Keratinocyte (primary cell): ENCODE measurements around the gene CTTNBP2. TPM values are rescaled to one million over a fixed set of nuclear protein-coding genes. Genes with fewer than 3 reads are reported as not detected.

Source experiments
- DNase-seq: peaks from one replicate; pipeline ENCODE4 v3.0.0-alpha.2; 2011; ENCODE audit warnings: low read depth, missing footprints, low spot score
- FAIRE-seq: peaks from 2 replicates; lab custom pipeline; 2011; peaks lifted over from hg19 to GRCh38; lab: Jason Lieb, UNC
- H2AFZ ChIP-seq: 2 replicates; pipeline ENCODE4 v1.6.0; 2012; ENCODE audit warnings: low read length, control low read depth, inconsistent platforms; ENCODE audit not compliant: control insufficient read depth
- H3K27ac ChIP-seq: 2 replicates; pipeline ENCODE4 v1.5.1; 2011; ENCODE audit warnings: low read length; ENCODE audit not compliant: control insufficient read depth, insufficient read depth
- H3K27me3 ChIP-seq: 3 replicates; pipeline ENCODE4 v1.6.0; 2011; ENCODE audit warnings: low read length; ENCODE audit not compliant: control insufficient read depth, insufficient read depth; ENCODE audit errors: extremely low read depth
- H3K36me3 ChIP-seq, 2 experiments: 2 replicates in 1 of 2; 3 replicates in 1 of 2; pipeline ENCODE4 v1.5.1; 2011; ENCODE audit warnings: low read length in 2 of 2, mild to moderate bottlenecking in 1 of 2; ENCODE audit not compliant: control insufficient read depth in 2 of 2, insufficient read depth in 2 of 2; ENCODE audit errors: extremely low read depth in 1 of 2
- H3K4me1 ChIP-seq: 3 replicates; pipeline ENCODE4 v1.5.1; 2011; ENCODE audit warnings: low read length; ENCODE audit not compliant: control insufficient read depth, insufficient read depth; ENCODE audit errors: extremely low read depth
- H3K4me2 ChIP-seq: 3 replicates; pipeline ENCODE4 v1.6.0; 2011; ENCODE audit warnings: low read depth, low read length; ENCODE audit not compliant: control insufficient read depth, insufficient read depth; ENCODE audit errors: extremely low read depth
- H3K4me3 ChIP-seq, 3 experiments: fragments of 200-600 bp in 1 of 3; sonication (generic) in 1 of 3; 2 replicates in 2 of 3; 3 replicates in 1 of 3; pipeline ENCODE4 v1.5.1; 2011 to 2016; ENCODE audit warnings: low read length in 3 of 3, mild to moderate bottlenecking in 3 of 3, control low read depth in 2 of 3, inconsistent platforms in 1 of 3, low read depth in 1 of 3, mixed read lengths in 1 of 3, mixed run types in 1 of 3, moderate library complexity in 1 of 3; ENCODE audit not compliant: control insufficient read depth in 2 of 3, insufficient read depth in 2 of 3; ENCODE audit errors: extremely low read depth in 1 of 3
- H3K79me2 ChIP-seq: 2 replicates; pipeline ENCODE4 v1.6.0; 2012; ENCODE audit warnings: low read length; ENCODE audit not compliant: control insufficient read depth, insufficient read depth
- H3K9ac ChIP-seq: 3 replicates; pipeline ENCODE4 v1.6.0; 2011; ENCODE audit warnings: low read length; ENCODE audit not compliant: control insufficient read depth, insufficient read depth; ENCODE audit errors: extremely low read depth
- H3K9me1 ChIP-seq: 3 replicates; pipeline ENCODE4 v1.6.0; 2011; ENCODE audit warnings: low read length; ENCODE audit not compliant: control insufficient read depth, insufficient read depth; ENCODE audit errors: extremely low read depth
- H3K9me3 ChIP-seq: 2 replicates; pipeline ENCODE4 v1.5.1; 2012; ENCODE audit warnings: low read depth, low read length; ENCODE audit not compliant: control insufficient read depth
- H4K20me1 ChIP-seq: 3 replicates; pipeline ENCODE4 v1.6.0; 2011; ENCODE audit warnings: low read length; ENCODE audit not compliant: control insufficient read depth, insufficient read depth; ENCODE audit errors: extremely low read depth
- CTCF ChIP-seq, 3 experiments: IDR thresholded peaks in 1 of 3; conservative IDR thresholded peaks in 1 of 3; optimal IDR thresholded peaks in 1 of 3; 2 replicates in 2 of 3; 3 replicates in 1 of 3; pipeline versions ENCODE3 to v1.5.1; 2011; ENCODE audit warnings: low read length in 3 of 3, mild to moderate bottlenecking in 3 of 3, moderate library complexity in 2 of 3, control low read depth in 1 of 3, inconsistent platforms in 1 of 3; ENCODE audit not compliant: insufficient read depth in 2 of 3; ENCODE audit errors: extremely low read depth in 1 of 3
- EZH2 ChIP-seq: IDR thresholded peaks from one replicate; pipeline ENCODE4 v1.6.1; 2012; ENCODE audit warnings: inconsistent platforms, mild to moderate bottlenecking, low read length, moderate library complexity
- dilution Hi-C: fragments of 300-500 bp; cut with MboI; formaldehyde crosslinking; loops from one replicate; pipeline ENCODE4 v1.7.0; 2020; ENCODE audit warnings: low sequenced_read_pairs; ENCODE audit not compliant: extremely low pct_ligation_motif_present
- polyA plus RNA-seq, 5 experiments: library from polyadenylated mRNA; depleted of rRNA in 3 of 5; stranded (reverse) in 3 of 5; stranded (forward) in 1 of 5; unstranded in 1 of 5; fragments of >200 nt; gene quantifications; 1 replicate in 1 of 5; 2 replicates in 3 of 5; 3 replicates in 1 of 5; pipeline versions ENCODE4 v1.2.1 to v1.2.3, GENCODE V29; 2011 to 2012; ENCODE audit warnings: missing spikeins in 2 of 5, low read depth in 1 of 5, low replicate concordance in 1 of 5

The CTTNBP2 gene
- polyA plus RNA-seq, 1 donor (not counting 4 experiments of a cell fraction or from before 2014, with no cell fraction given) = 0.55 TPM

GRCh38 chr7:117796889-117797288, 76.4 kb downstream of the CTTNBP2 start:
- Histone ChIP-seq H2AFZ (no peak overlapping the region), H3K4me2 (no peak overlapping the region), H3K9ac (no peak overlapping the region), H3K36me3 (no peaks in the 10 kb centered on the region), H3K27ac (no peak overlapping the region), H3K9me3 (no peaks in the 10 kb centered on the region), H3K79me2 (no peaks in the 10 kb centered on the region), H4K20me1 (no peaks in the 10 kb centered on the region), H3K4me1 (no peaks in the 10 kb centered on the region), H3K9me1 (no peaks in the 10 kb centered on the region), H3K4me3 (no peak overlapping the region), H3K27me3 (no peaks in the 10 kb centered on the region)
- DNase-seq = no peak
- TF ChIP-seq EZH2 = no peak
- no peak for TF ChIP-seq CTCF (optimal IDR thresholded peaks at IDR 0.05 in 1 of 3, IDR thresholded peaks at IDR 0.05 in 1 of 3, conservative IDR thresholded peaks at IDR 0.05 in 1 of 3; ENCODE audit: extremely low read depth in 1 of 3, insufficient read depth in 2 of 3, low read length in 3 of 3)
- FAIRE-seq = no peak
- dilution Hi-C loops = no loop called here

- Histone ChIP-seq H3K9me1 (no peaks in the 10 kb centered on the region), H4K20me1 (no peaks in the 10 kb centered on the region), H3K36me3 (no peaks in the 10 kb centered on the region), H3K79me2 (no peaks in the 10 kb centered on the region), H3K4me2 (no peak overlapping the region), H3K4me3 (no peak overlapping the region), H3K4me1 (peaks cover 2% of the 10 kb centered on the region), H2AFZ (peak overlapping the region; percentile 47), H3K9ac (no peak overlapping the region), H3K27ac (no peak overlapping the region), H3K9me3 (no peaks in the 10 kb centered on the region), H3K27me3 (no peaks in the 10 kb centered on the region)
- dilution Hi-C loops = no loop called here
- TF ChIP-seq EZH2 (no peak), CTCF (optimal IDR thresholded peaks at IDR 0.05 in 1 of 3, IDR thresholded peaks at IDR 0.05 in 1 of 3, conservative IDR thresholded peaks at IDR 0.05 in 1 of 3; ENCODE audit: extremely low read depth in 1 of 3, insufficient read depth in 2 of 3, low read length in 3 of 3) (no peak)
- DNase-seq (no peak), FAIRE-seq (no peak)
Observed at GRCh38 chr7:117793976-117794375, 79.3 kb downstream of the CTTNBP2 start.
